MM.1S (cell line): ENCODE data around the gene GRAMD1B.

ENCODE experiments used
- DNase-seq: peaks from one replicate; pipeline ENCODE4 v3.0.0-alpha.2; 2015
- H2AFZ ChIP-seq: fragments of 300-600 bp; sonication (generic); 2 replicates; pipeline ENCODE4 v1.6.0; 2016; ENCODE audit warnings: antibody characterized with exemption, low read length
- H3F3A ChIP-seq: fragments of 300-600 bp; sonication (generic); 2 replicates; pipeline ENCODE4 v1.6.1; 2016; ENCODE audit warnings: mild to moderate bottlenecking, antibody characterized with exemption, low read length, moderate library complexity, mixed read lengths; ENCODE audit not compliant: insufficient read depth
- H3K27ac ChIP-seq: fragments of 300-600 bp; sonication (generic); 2 replicates; pipeline ENCODE4 v1.5.1; 2016; ENCODE audit warnings: mild to moderate bottlenecking, low read length
- H3K27me3 ChIP-seq: fragments of 300-600 bp; sonication (generic); replicated peaks from 2 replicates; pipeline ENCODE4 v1.6.0; 2016; ENCODE audit warnings: low read length; ENCODE audit not compliant: insufficient read depth
- H3K36me3 ChIP-seq: fragments of 300-600 bp; sonication (generic); replicated peaks from 2 replicates; pipeline ENCODE4 v1.6.1; 2016; ENCODE audit warnings: mild to moderate bottlenecking, low read length, mixed read lengths; ENCODE audit not compliant: insufficient read depth
- H3K4me1 ChIP-seq: fragments of 300-600 bp; sonication (generic); 2 replicates; pipeline ENCODE4 v1.6.1; 2016; ENCODE audit warnings: low read length, mixed read lengths
- H3K4me2 ChIP-seq: fragments of 300-600 bp; sonication (generic); 2 replicates; pipeline ENCODE4 v1.6.0; 2016; ENCODE audit warnings: low read depth, low read length
- H3K4me3 ChIP-seq: fragments of 300-600 bp; sonication (generic); 2 replicates; pipeline ENCODE4 v1.5.1; 2016; ENCODE audit warnings: low read length, mixed read lengths
- H3K79me2 ChIP-seq: fragments of 300-600 bp; sonication (generic); 2 replicates; pipeline ENCODE4 v1.6.1; 2016; ENCODE audit warnings: mixed run types, low read length, mixed read lengths
- H3K9ac ChIP-seq: fragments of 300-600 bp; sonication (generic); 2 replicates; pipeline ENCODE4 v1.6.1; 2016; ENCODE audit warnings: low read length, mixed read lengths
- H3K9me2 ChIP-seq: fragments of 300-600 bp; sonication (generic); replicated peaks from 2 replicates; pipeline ENCODE4 v1.6.1; 2016; ENCODE audit warnings: mild to moderate bottlenecking, low read length, mixed read lengths; ENCODE audit not compliant: insufficient read depth
- H3K9me3 ChIP-seq: fragments of 300-600 bp; sonication (generic); replicated peaks from 2 replicates; pipeline ENCODE4 v1.6.1; 2016; ENCODE audit warnings: mild to moderate bottlenecking, low read length, mixed read lengths; ENCODE audit not compliant: insufficient read depth
- H4K20me1 ChIP-seq: fragments of 300-600 bp; sonication (generic); 2 replicates; pipeline ENCODE4 v1.6.1; 2016; ENCODE audit warnings: mild to moderate bottlenecking, low read length, moderate library complexity, mixed read lengths; ENCODE audit not compliant: insufficient read depth
- CTCF ChIP-seq: fragments of 300-600 bp; sonication (generic); IDR thresholded peaks from 2 replicates; pipeline ENCODE4 v1.5.1; 2016; ENCODE audit warnings: antibody characterized with exemption, low read length, mixed read lengths
- EZH2 ChIP-seq: fragments of 300-600 bp; sonication (generic); optimal IDR thresholded peaks from 2 replicates; pipeline ENCODE3; 2017; ENCODE audit warnings: low read depth, mild to moderate bottlenecking, antibody characterized with exemption, low read length, mixed read lengths
- EZH2phosphoT487 ChIP-seq: fragments of 300-600 bp; sonication (generic); IDR thresholded peaks from 2 replicates; pipeline ENCODE4 v1.6.1; 2018; ENCODE audit warnings: antibody characterized with exemption, low read length

GRAMD1B gene

GRCh38 chr11:123585206-123585605 is 155.1 kb downstream of the GRAMD1B start:
- peaks cover 20% of the 10 kb centered on the region for H3K27me3 ChIP-seq
- TF ChIP-seq EZH2phosphoT487 (no peak), CTCF (no peak), EZH2 (no peak)
- H2AFZ ChIP-seq = no peak overlapping the region
- no peak overlapping the region for H3K27ac ChIP-seq
- no peaks in the 10 kb centered on the region for H3F3A ChIP-seq
- H3K4me2 ChIP-seq = no peak overlapping the region
- H3K4me1 ChIP-seq = 0 out of 2 replicates have a peak, but pooled peaks cover 3% of the 10 kb centered on the region
- H3K9me2 ChIP-seq = no peaks in the 10 kb centered on the region
- no peaks in the 10 kb centered on the region for H3K36me3 ChIP-seq
- no peaks in the 10 kb centered on the region for H4K20me1 ChIP-seq
- no peaks in the 10 kb centered on the region for H3K9me3 ChIP-seq
- no peak overlapping the region for H3K4me3 ChIP-seq
- no peaks in the 10 kb centered on the region for H3K79me2 ChIP-seq
- DNase-seq = no peak
- H3K9ac ChIP-seq = no peak overlapping the region

DNA sequence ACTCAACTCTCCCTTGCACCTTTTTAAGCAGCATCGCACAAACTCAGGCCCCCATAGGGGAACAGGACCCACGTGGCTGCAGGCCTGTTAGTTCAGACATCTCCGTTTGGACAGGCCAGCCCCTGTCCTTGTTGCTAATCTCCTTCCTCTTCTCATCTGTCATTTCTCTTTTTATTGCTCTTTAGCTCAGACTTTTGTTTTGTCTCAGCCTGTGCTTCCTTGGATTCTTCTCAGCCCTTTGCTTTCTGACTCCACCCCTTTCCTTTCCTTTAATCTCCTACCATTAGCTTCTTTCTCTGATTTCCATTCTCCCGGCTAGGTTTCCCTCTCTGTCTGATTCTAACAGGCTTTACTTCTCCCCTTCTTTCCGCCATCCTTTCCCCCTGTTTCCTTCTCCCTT is 155.6 kb downstream of the GRAMD1B start:
- no peak overlapping the region for H3K4me2 ChIP-seq
- H3F3A ChIP-seq = no peaks in the 10 kb centered on the region
- DNase-seq = no peak
- H3K9me3 ChIP-seq = no peaks in the 10 kb centered on the region
- H2AFZ ChIP-seq = no peak overlapping the region
- H4K20me1 ChIP-seq = no peaks in the 10 kb centered on the region
- H3K36me3 ChIP-seq = no peaks in the 10 kb centered on the region
- H3K27me3 ChIP-seq = peaks cover 20% of the 10 kb centered on the region
- no peak overlapping the region for H3K9ac ChIP-seq
- 0 out of 2 replicates have a peak, but pooled peaks cover 3% of the 10 kb centered on the region for H3K4me1 ChIP-seq
- H3K27ac ChIP-seq = no peak overlapping the region
- TF ChIP-seq CTCF (no peak), EZH2phosphoT487 (no peak), EZH2 (no peak)
- H3K79me2 ChIP-seq = no peaks in the 10 kb centered on the region
- no peak overlapping the region for H3K4me3 ChIP-seq
- H3K9me2 ChIP-seq = no peaks in the 10 kb centered on the region

DNA sequence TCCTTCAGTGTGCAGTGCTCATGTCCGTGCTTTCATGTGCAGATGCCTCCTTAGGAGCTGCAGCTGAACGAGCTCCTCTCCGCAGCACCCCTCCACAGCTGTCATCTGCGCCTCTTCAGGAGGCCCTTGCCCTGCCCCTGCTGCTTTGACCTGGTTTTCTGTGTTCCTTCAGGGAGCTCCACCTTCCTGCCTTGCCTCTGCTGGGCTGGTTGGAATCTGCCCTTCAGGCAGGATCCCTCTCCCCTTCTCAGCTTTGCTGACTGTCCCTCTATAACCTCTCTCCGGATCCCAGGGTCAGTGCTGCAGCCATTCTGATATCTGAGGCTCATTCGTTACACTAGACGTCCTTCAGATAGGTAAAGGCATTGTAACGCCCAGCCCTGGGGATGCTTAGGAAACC is 156.5 kb downstream of the GRAMD1B start:
- H3K4me3 ChIP-seq = no peak overlapping the region
- H3K9ac ChIP-seq = no peak overlapping the region
- no peaks in the 10 kb centered on the region for H3K36me3 ChIP-seq
- no peaks in the 10 kb centered on the region for H3K79me2 ChIP-seq
- no peak overlapping the region for H2AFZ ChIP-seq
- no peak overlapping the region for H3K27ac ChIP-seq
- TF ChIP-seq EZH2 = no peak
- no peak overlapping the region for H3K4me2 ChIP-seq
- H3K27me3 ChIP-seq = peaks cover 12% of the 10 kb centered on the region
- no peaks in the 10 kb centered on the region for H4K20me1 ChIP-seq
- no peaks in the 10 kb centered on the region for H3F3A ChIP-seq
- no peaks in the 10 kb centered on the region for H3K4me1 ChIP-seq
- no peaks in the 10 kb centered on the region for H3K9me3 ChIP-seq
- no peaks in the 10 kb centered on the region for H3K9me2 ChIP-seq
- no peak for DNase-seq

DNA sequence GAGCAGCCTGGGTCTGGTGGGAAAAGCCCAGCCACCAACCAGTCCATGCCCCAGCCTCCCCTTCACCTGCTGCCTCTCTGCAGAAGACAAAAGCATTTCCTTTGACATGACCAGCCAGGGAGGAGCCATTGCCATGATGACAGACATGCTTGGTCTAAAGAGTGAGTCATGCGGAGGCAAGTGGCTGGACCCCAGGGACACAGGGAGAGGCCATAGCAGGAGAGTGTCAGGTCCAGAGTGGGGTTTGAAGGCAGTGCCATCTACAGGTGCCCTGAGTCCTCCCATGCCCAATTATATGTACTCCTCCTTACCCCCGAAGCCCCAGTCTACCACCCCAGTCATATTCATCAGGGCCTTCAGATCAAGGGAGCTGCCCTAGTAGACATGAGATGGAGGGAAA is 157.0 kb downstream of the GRAMD1B start:
- Histone ChIP-seq H2AFZ (no peak overlapping the region), H3K36me3 (no peaks in the 10 kb centered on the region), H3K27ac (no peak overlapping the region), H3K4me2 (no peak overlapping the region), H3K9me2 (no peaks in the 10 kb centered on the region), H3K4me3 (no peak overlapping the region), H3K9ac (no peak overlapping the region), H3F3A (no peaks in the 10 kb centered on the region), H3K9me3 (no peaks in the 10 kb centered on the region), H3K27me3 (peaks cover 7% of the 10 kb centered on the region), H3K79me2 (no peaks in the 10 kb centered on the region), H4K20me1 (no peaks in the 10 kb centered on the region), H3K4me1 (no peaks in the 10 kb centered on the region)
- DNase-seq = no peak
- no peak for TF ChIP-seq EZH2
- no peak for TF ChIP-seq EZH2phosphoT487
- TF ChIP-seq CTCF = no peak
